IMR-90 (cell line): ENCODE data around the gene BTBD10. TPM values are rescaled to one million over a fixed set of nuclear protein-coding genes. Genes with fewer than 3 reads are reported as not detected.

ENCODE experiments used
- ATAC-seq: fragments of 200-7000 bp; cut with Tn5 transposase; 2 replicates; pipeline ENCODE4 v1.9.1; 2020; ENCODE audit warnings: low read depth, mild to moderate bottlenecking, moderate library complexity
- BruUV-seq: library from RNA; stranded (reverse); fragments of 400-500 nt; replicated peaks from 2 replicates; lab custom pipeline; 2021; lab: Mats Ljungman, UMichigan
- CTCF ChIA-PET: fragments of 300-600 bp; formaldehyde crosslinking; extraction: SDS; loops from one replicate; lab custom pipeline; 2021; ENCODE audit warnings: antibody characterized with exemption; lab: Yijun Ruan, JAX
- POLR2A ChIA-PET: fragments of 300-600 bp; sonication (Branson Sonifier 250); formaldehyde crosslinking; loops from one replicate; lab custom pipeline; 2022; ENCODE audit warnings: antibody characterized with exemption; ENCODE audit not compliant: unreplicated experiment; lab: Charles Lee
- DNase-seq: peaks from one replicate; pipeline ENCODE4 v3.0.0; 2013
- H2AFZ ChIP-seq: replicated peaks from 2 replicates; pipeline ENCODE3; 2013; ENCODE audit warnings: low read length, mild to moderate bottlenecking; ENCODE audit not compliant: poor library complexity
- H2AK5ac ChIP-seq: 2 replicates; pipeline ENCODE4 v1.6.1; 2013; ENCODE audit warnings: low read depth, low read length, inconsistent platforms
- H2AK9ac ChIP-seq: replicated peaks from 2 replicates; pipeline ENCODE3; 2013; ENCODE audit warnings: mild to moderate bottlenecking, low read depth, low read length, moderate library complexity; ENCODE audit not compliant: poor library complexity
- H2BK120ac ChIP-seq: 2 replicates; pipeline ENCODE4 v1.6.1; 2013; ENCODE audit warnings: low read depth, low read length, inconsistent platforms
- H2BK15ac ChIP-seq: 3 replicates; pipeline ENCODE4 v1.6.1; 2013; ENCODE audit warnings: low read depth, low read length, inconsistent platforms
- H2BK20ac ChIP-seq: 2 replicates; pipeline ENCODE4 v1.6.1; 2013; ENCODE audit warnings: low read depth, mild to moderate bottlenecking, inconsistent platforms, low read length, moderate library complexity
- H2BK5ac ChIP-seq: 2 replicates; pipeline ENCODE4 v1.6.1; 2013; ENCODE audit warnings: mild to moderate bottlenecking, low read depth, low read length, inconsistent platforms; ENCODE audit not compliant: poor library complexity, severe bottlenecking
- H3K14ac ChIP-seq: replicated peaks from 2 replicates; pipeline ENCODE4 v1.6.1; 2013; ENCODE audit warnings: low read depth, low read length, inconsistent platforms
- H3K18ac ChIP-seq: 2 replicates; pipeline ENCODE4 v1.6.1; 2013; ENCODE audit warnings: low read depth, low read length, control low read depth
- H3K23ac ChIP-seq: 2 replicates; pipeline ENCODE4 v1.6.1; 2013; ENCODE audit warnings: low read depth, low read length, inconsistent platforms
- H3K27ac ChIP-seq: 2 replicates; pipeline ENCODE4 v1.5.1; 2013; ENCODE audit warnings: mild to moderate bottlenecking, control low read depth, low read length; ENCODE audit not compliant: insufficient read depth
- H3K27me3 ChIP-seq: 2 replicates; pipeline ENCODE4 v1.6.1; 2013; ENCODE audit warnings: low read length; ENCODE audit not compliant: control insufficient read depth, insufficient read depth
- H3K36me3 ChIP-seq: 2 replicates; pipeline ENCODE4 v1.6.1; 2013; ENCODE audit warnings: low read length, mixed read lengths; ENCODE audit not compliant: control insufficient read depth, insufficient read depth
- H3K4ac ChIP-seq: 2 replicates; pipeline ENCODE4 v1.6.1; 2013; ENCODE audit warnings: low read depth, low read length, inconsistent platforms
- H3K4me1 ChIP-seq: 2 replicates; pipeline ENCODE4 v1.6.1; 2013; ENCODE audit warnings: low read length, mixed read lengths; ENCODE audit not compliant: control insufficient read depth, insufficient read depth
- H3K4me2 ChIP-seq: 2 replicates; pipeline ENCODE4 v1.6.1; 2013; ENCODE audit warnings: low read depth, mild to moderate bottlenecking, control low read depth, low read length, moderate library complexity
- H3K4me3 ChIP-seq: 2 replicates; pipeline ENCODE4 v1.5.1; 2013; ENCODE audit warnings: low read depth, mild to moderate bottlenecking, control low read depth, low read length, moderate library complexity; ENCODE audit not compliant: insufficient read depth
- H3K56ac ChIP-seq: 2 replicates; pipeline ENCODE4 v1.6.1; 2013; ENCODE audit warnings: low read length, inconsistent platforms; ENCODE audit not compliant: insufficient read depth; ENCODE audit errors: extremely low read depth
- H3K79me1 ChIP-seq, 2 experiments: 2 replicates each; pipeline ENCODE4 v1.6.1; 2013; ENCODE audit warnings: low read length in 2 of 2, inconsistent platforms in 1 of 2, low read depth in 1 of 2
- H3K9ac ChIP-seq: 2 replicates; pipeline ENCODE4 v1.6.1; 2013; ENCODE audit warnings: low read depth, low read length, control low read depth
- H3K9me1 ChIP-seq: 2 replicates; pipeline ENCODE4 v1.6.1; 2013; ENCODE audit warnings: low read length, inconsistent platforms; ENCODE audit not compliant: insufficient read depth
- H3K9me3 ChIP-seq: 2 replicates; pipeline ENCODE4 v1.6.1; 2013; ENCODE audit warnings: low read length; ENCODE audit not compliant: control insufficient read depth, insufficient read depth
- H4K20me1 ChIP-seq: 2 replicates; pipeline ENCODE4 v1.6.1; 2013; ENCODE audit warnings: low read length, inconsistent platforms; ENCODE audit not compliant: insufficient read depth
- H4K5ac ChIP-seq: 2 replicates; pipeline ENCODE4 v1.6.1; 2013; ENCODE audit warnings: mild to moderate bottlenecking, low read depth, low read length, control low read depth
- H4K8ac ChIP-seq, 2 experiments: 2 replicates each; pipeline ENCODE4 v1.6.1; 2013; ENCODE audit warnings: low read depth in 2 of 2, low read length in 2 of 2, control low read depth in 1 of 2, inconsistent platforms in 1 of 2
- H4K91ac ChIP-seq: 2 replicates; pipeline ENCODE4 v1.6.1; 2013; ENCODE audit warnings: low read depth, low read length, inconsistent platforms; ENCODE audit not compliant: insufficient read depth
- CTCF ChIP-seq: conservative IDR thresholded peaks from 2 replicates; pipeline ENCODE4 v1.5.1; 2012; ENCODE audit warnings: mild to moderate bottlenecking, low read depth, low read length, improper control_type of control experiment
- MAFK ChIP-seq: IDR thresholded peaks from 2 replicates; pipeline ENCODE4 v1.6.1; 2012; ENCODE audit warnings: low read depth, low read length, improper control_type of control experiment
- dilution Hi-C: fragments of 300-500 bp; cut with HindIII; formaldehyde crosslinking; loops from one replicate; pipeline ENCODE4 v1.14.3; 2018; ENCODE audit warnings: low sequenced_read_pairs; ENCODE audit not compliant: unreplicated experiment
- in situ Hi-C: fragments of 300-500 bp; cut with MboI; formaldehyde crosslinking; loops from 3 replicates; pipeline ENCODE4 v1.14.3; 2019; ENCODE audit warnings: low sequenced_read_pairs, inconsistent platforms, mixed read lengths
- intact Hi-C: fragments of 100-400 bp; cut with micrococcal nuclease; formaldehyde crosslinking; loops from 2 replicates; pipeline ENCODE4 v1.10.0; 2022
- polyA plus RNA-seq, 3 experiments: library from polyadenylated mRNA; depleted of rRNA; stranded (reverse); fragments of >200 nt; gene quantifications; 2 replicates each; pipeline ENCODE4 v1.2.3, GENCODE V29; 2012; ENCODE audit warnings: low replicate concordance in 1 of 3
- total RNA-seq: library from RNA; depleted of rRNA; stranded (reverse); fragments of >200 nt; gene quantifications from 2 replicates; pipeline ENCODE4 v1.2.3, GENCODE V29; 2012

The BTBD10 gene
- total and polyA plus RNA-seq, 2 of the 4 experiments (the other 2 are of a cell fraction): 32.5 to 59.9 TPM

GRCh38 chr11:13446444-13446843, 16.6 kb downstream of the BTBD10 start:
- no TSS peak for BruUV-seq
- Histone ChIP-seq H3K27ac (no peak overlapping the region), H3K56ac (no peak overlapping the region), H2BK20ac (no peak overlapping the region), H3K23ac (no peak overlapping the region), H3K9me1 (peaks cover 5% of the 10 kb centered on the region; the same call in 1 of the 2 replicates), H2AFZ (no peak overlapping the region), H3K36me3 (no peaks in the 10 kb centered on the region), H4K20me1 (peaks cover 2% of the 10 kb centered on the region; the same call in 1 of the 2 replicates), H3K9ac (no peak overlapping the region), H2BK5ac (peak overlapping the region; percentile 65), H2BK15ac (no peak overlapping the region), H2AK9ac (no peak overlapping the region), H3K79me1 (peaks cover 20 to 51% of the 10 kb centered on the region in 2 experiments), H3K27me3 (no peaks in the 10 kb centered on the region), H3K4me2 (0 out of 2 replicates have a peak overlapping the region, but pooled peaks have one; percentile 68), H4K8ac (no peak overlapping the region), H3K9me3 (no peaks in the 10 kb centered on the region), H4K91ac (no peak overlapping the region), H3K4me1 (peaks cover 2% of the 10 kb centered on the region), H3K4me3 (no peak overlapping the region), H3K14ac (no peak overlapping the region), H4K5ac (no peak overlapping the region), H3K4ac (no peak overlapping the region), H2BK120ac (no peak overlapping the region), H3K18ac (no peak overlapping the region), H2AK5ac (no peak overlapping the region)
- intact Hi-C loops (no loop called here), in situ Hi-C loops (no loop called here), dilution Hi-C loops (no loop called here)
- ATAC-seq (peak; percentile 64), DNase-seq (peak; percentile 48)
- TF ChIP-seq CTCF (no peak), MAFK (peak; percentile 71)
- CTCF ChIA-PET: no interaction called here
- POLR2A ChIA-PET: interaction anchor here (1.0 kb wide), 1 partner anchor 10 kb away, joined by 3 read pairs; no protein-coding TSS in a partner anchor
